Measurements from ENCODE around the gene NPLOC4.

NPLOC4 gene

DNA sequence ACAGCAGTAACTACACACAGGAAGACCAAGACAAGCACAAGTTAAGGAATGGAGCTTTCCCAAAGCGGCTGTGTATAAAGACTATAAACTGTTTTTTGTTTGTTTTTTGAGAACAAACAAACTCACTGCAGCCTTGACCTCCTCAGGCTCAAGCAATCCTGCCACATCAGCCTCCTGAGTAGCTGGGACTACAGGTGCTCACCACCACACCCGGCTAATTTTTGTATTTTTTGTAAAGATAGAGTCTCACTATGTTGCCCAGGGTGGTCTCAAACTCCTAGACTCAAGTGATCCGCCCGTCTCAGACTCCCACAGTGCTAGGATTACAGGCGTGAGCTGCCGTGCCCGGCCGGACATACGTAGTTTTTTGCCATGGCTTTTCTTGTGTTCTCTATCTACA is 23.5 kb upstream of the NPLOC4 start:
- DNase-seq: no peak

DNA sequence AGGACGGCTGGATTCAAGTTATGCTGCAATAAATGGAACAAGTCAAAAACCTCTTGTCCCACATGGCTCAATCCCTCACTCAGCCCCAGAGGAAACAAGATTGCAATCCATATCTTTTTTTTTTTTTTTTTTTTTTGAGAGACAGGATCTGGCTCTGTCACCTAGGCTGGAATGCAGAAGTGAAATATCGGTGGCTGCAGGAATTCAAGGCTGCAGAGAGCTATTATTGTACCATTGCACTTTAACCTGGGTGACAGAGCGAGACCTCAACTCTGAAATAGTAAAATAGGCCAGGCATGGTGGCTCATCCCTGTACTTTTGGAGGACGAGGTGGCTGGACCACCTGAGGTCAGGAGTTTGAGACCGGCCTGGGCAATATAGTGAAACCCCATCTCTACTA is 22.1 kb upstream of the NPLOC4 start:
- DNase-seq: no peak

DNA sequence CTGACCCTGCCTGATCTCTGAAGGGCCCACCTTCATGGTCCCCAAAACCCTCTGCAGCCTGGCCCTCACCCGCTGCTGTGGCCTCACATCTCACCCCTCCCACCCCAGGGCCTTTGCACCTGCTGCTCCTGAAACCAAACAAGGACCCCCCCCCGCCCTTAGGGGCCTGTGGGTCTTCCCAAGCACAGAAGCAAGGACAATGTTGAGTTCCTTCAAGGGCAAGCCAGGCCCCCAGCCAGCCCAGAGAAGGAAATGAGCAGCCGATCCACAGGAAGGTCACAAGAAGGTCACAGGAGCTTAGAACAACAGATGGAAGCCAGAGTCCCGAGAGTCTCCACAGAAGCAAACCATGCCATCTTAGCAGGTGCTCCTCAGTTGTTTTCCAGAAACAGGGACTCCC is 19.9 kb upstream of the NPLOC4 start:
- DNase-seq: peak; percentile 28

DNA sequence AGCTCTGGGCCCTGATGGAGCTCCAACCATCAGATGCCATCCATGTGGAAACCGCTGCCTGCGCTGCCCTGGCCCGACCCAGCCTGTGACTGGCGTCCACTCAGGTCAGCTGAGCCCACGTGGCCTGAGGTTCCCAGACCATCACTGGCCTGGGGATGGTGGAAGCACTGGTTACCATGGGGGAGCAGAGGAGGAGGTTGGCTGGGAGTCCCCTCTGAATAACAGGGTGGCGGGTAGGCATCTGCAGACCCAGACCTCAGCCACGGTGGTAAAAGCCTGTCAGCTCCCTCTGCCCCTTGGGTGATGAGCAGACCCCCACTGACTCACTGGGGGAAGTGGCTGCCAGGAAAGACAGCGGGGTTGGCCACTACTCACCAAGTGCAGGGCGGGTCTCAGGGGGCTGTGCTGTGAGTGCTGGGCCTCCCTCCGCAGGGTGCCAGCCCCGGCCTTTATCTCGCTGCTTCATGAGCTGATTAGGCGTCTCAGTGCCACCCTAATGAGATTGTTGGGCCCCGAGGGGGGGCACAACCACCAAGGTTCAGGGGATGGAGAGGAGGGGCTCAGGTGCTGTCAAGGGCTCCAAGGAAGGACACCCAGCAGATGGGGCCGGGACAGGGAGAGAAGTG is 19.3 kb upstream of the NPLOC4 start, which contains the start of gene PDE6G:
PDE6G (minus strand) TSS at position 425 of the 626 bp plus-strand sequence. CDS start 3,237 bp downstream, outside the sequence.
- no peak for DNase-seq

DNA sequence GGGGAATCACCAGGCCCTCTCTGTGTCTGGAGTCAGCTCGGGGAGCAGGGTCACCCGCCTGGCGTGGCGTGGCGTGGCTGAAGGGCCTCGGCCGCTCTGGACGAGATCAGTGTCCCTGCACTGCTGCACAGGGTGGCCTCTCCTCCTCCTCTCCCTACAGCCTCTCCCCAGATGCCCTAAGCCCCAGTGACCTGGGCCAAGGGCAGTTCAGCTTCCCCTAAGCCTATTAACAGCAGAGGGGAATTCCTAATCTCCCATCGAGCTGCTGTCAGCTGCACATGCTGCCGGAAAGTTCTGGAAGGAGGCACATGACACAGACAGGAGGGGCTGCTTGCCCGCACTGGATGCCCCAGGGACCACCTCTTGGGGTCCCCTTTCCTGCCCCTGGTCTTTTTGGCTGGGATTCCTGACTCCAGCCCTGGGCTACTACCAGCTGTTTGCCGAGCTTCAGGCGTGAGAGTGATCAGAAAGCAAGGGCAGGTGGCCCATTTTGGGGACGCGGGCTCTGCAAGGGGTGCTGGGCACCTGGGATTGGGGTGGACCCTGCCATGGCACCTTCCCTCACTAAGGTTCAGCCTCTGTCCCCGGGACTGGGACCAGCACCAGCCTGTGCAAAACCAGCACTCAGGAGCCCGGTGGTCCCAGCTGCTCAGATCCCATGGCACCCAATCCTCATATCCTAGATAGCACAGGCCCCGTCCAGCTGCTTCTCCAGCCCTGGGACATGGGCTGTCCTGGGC is 18.6 kb upstream of the NPLOC4 start:
- no peak for DNase-seq

DNA sequence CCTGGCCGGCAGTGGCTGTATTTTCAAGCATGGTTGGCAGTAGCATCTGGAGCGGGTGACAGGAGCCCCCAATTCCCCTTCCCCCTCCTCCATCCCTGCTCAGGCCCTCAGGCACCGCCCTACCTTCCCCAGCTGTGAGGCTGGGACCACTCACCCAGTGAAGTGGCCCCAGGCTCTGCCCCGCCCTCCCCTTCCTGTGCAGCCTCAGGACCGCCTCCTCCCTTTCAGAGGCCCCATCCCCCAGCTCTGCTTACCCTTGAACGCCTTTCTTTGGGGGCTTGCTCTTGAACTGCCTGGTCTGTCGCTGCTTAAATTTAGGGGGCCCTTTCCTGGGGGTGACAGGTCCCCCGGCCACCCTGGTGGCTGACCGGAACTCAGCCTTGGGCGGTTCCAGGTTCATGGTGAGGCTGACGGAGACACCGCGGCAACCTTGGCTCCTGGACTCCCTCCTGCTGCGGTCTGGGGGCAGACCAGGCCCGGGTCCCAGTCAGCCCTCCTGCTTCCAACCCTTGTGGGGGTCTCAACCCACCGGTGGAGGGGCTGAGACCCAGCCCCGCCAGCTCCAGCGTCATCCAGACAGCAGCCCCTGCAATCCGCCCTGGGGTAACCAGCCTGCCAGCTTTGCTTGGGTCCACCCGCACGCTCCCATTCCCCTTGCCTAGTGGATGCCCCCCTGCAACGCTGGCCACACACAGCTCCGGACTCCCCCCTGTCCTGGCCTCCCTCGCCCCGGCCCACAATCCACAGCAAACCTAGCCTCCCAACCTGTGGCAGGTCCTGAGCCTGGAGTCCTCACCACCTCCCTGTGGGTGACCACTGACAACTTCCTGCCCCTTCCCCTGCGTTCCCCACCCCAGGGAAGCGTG is 16.2 kb upstream of the NPLOC4 start:
- DNase-seq: no peak

DNA sequence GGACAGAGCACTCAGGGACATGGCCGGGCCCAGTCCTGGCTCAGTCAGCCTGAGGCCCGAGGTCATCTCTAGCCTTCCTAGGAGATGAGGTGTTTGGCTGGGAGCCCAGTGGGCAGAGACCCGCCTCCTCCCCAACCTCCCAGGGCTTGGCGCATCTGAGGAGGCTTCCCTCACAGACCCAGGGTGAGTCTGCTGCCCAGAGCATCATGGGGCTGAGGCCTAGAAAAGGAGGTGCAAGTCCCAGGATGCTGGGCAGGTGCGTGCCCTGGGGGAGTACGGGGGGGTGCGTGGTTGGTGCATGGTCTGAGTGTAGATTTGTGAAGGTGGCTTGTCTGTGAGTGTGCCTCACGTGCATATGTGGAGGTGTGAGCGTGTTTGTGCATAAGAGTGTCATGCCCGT is 14.8 kb upstream of the NPLOC4 start:
- DNase-seq: no peak

DNA sequence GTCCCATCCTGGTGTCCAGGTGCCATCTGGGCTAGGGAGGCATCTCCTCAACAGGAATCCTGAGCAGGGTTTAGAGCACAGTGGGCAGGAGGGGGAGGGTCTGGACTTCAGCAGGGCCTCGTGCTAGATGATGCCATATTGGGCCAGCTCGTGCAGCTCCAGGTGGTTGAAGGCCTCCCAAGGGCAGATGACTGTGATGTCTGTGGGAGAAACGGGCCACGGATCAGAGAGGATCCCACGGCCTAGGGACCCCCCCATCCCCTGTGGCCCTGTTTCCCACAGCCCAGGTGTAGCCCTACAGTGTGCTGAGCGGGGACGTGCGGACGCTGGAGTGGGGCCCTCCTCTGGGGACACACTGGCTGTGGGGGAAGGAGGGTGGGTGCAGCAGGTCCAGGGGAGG is 14.0 kb upstream of the NPLOC4 start:
- DNase-seq: no peak

DNA sequence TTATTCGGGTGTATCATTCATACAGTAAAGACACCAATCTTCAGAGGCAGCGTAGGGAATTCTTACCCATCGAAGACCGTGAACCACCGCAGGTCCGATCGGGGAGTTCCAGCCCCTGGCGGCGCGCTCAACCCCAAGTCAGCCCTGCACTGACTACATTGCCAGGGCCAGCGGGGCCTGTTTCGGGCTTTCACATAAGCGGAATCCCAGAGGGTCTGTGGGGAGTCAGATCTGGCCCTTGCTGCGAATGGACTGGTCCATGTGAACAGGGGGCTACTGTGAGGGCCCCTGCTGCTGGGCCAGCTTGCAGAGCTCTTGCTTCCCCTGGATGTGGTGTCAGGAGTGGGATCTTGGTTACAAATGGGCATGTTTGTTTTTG is 11.8 kb upstream of the NPLOC4 start:
- no peak for DNase-seq

DNA sequence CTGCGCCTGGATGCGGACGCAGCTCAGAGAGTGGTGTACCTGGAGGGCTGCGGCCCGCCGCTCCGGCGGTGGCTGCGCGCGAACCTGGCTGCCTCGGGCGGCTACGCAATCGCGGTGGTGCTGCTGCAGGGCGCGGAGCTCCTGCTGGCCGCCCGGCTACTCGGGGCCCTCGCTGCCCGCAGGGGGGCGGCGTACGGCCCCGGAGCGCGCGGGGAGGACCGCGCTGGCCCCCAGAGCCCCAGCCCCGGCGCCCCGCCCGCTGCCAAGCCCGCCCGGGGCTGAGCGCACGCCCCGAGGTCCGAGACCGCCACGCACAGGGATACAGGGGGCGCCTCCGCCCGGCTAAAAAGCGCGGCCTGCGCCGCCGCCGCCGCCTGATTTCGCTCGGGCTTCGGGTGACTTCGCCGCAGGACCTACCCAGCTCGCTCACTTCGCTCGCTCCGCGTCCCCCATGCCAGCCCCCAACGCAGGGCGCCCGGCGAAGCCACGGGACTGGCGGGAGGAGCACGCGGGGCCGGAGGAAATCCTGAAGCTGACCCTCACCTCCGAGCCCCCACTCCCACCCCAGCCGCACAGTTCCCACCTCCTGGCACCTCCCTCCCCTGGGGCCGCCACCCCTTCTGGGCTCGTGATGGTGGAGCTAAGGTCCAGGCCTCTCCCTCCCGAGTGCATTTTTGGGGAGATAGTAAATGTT is 11.2 kb upstream of the NPLOC4 start:
- no peak for DNase-seq

DNA sequence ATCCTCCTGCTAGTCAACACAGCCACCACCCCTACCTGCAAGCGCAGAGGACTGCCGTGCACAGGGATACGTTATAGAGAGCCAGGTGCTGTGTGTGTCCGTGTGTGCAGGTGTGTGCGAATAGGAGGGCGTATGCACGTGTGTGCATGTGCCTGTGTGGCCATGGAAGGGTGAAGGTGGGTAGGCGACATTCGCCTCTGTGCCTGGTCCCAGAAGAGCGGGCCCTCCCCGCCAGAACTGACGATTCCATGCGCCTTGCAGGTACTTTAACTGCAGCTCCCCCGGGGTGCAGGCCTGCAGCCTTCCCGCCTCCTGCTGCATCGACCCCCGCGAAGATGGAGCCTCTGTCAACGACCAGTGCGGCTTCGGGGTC is 10.7 kb upstream of the NPLOC4 start:
- DNase-seq: no peak

DNA sequence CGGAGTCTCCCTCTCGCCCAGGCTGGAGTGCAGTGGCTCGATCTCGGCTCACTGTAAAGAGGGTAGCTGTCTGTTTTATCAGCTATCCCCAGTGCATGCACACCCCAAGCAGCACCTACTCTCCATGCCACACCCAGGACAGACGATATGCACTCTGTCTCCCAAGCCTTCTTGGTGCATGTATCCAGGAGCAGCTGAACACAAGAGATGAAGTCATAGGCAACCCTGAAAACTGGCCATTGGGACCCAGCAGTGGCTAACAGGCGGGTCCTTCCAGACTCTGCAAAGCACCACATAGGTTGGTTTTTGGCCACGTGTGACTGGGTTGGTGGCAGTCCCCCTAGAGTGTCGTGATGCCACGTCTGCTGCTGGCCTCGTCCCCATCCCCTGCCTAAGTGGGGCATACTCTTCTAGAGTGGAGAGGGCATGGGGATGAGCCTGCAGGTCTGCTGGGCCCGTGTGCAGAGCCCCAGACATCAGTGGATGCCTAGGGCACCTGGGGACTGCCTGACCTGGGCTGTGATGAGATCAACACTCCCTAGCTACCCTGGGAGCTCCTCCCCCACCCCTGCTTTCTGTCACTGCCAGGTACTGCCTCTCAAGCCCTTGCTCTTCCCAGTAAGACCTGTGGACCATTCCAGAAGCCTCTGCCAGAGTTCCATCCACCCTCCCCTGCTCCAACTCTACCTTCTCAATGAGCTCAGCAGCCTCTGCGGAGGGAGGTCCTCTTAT is 10.1 kb upstream of the NPLOC4 start:
- DNase-seq: no peak

DNA sequence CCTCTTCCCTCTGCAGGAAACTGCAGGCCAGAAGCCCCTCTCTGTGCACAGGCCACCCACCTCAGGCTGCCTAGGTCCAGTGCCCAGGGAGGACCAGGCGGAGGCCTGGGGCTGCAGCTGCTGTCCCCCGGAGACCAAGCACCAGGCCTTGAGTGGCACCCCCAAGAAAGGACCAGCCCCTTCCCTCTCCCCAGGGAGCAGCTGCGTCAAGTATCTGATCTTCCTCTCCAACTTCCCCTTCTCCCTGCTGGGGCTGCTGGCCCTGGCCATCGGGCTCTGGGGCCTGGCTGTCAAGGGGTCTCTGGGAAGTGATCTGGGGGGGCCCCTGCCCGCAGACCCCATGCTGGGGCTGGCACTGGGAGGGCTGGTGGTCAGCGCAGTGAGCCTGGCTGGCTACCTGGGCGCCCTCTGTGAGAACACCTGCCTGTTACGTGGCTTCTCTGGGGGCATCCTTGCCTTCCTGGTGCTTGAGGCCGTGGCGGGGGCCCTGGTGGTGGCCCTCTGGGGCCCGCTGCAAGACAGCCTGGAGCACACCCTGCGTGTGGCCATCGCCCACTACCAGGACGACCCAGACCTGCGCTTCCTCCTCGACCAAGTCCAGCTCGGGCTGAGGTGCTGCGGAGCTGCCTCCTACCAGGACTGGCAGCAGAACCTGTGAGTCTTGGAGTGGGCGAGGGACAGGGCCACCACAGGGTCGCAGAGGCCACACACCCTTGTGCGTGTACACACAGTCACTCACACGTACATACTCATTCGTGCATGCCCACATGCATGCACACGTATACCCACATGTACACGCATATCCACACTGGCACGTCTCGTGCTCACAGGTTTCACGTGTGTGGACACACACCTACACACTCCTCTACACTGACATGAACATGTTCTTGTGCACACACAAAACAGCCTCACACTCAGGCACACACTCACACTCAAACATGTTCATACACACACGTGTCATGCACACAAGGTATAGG is 8.4 kb upstream of the NPLOC4 start:
- DNase-seq: no peak

DNA sequence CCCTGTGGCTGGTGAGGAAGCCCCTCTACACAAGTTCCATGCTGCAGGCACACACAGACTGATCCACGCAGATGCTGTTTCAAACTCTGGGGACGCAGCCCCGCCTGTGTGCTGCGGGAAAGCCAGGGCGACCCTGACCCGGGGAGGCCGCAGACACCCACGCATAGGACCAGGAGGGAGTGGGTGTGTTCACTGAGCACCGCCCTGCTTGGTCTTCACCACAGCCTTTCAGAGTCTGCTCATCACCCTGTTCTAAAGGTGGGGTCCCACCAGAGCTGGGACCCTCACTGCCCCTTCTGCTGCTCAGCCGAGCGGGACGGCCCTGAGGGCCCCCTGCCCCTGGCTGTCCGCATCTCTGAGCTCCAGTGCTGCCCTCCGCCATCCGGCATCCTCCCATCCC is 7.6 kb upstream of the NPLOC4 start:
- no peak for DNase-seq

DNA sequence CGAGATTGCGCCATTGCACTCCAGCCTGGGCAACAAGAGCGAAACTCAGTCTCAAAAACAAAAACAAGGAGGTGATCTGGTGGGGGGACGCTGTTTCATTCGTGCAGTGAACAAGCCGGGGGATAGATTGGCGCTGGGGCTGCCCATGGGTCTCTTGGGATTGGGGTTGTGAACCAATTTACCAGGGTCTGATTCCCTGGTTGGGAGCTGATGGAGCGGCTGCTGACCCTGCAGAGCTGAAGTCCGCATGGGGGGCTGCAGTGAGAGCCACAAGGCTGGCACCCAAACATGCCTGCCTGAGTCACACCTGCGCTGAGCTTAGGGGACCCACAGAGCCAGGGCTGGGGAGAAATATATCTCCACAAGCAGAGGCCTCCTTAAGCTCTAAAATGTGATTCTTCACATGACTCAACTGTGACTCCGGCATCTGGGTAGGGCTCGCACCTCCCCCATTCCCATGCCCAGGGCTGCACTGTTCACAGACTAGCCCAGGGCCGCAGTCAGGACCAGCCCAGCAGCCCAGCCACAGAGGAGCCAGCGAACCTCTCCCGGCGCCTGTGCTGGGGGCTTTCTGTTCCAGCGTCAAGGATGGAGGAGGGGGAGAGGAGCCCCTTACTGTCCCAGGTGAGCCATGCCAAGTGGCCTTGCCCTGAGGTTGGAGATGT is 5.0 kb upstream of the NPLOC4 start:
- no peak for DNase-seq

DNA sequence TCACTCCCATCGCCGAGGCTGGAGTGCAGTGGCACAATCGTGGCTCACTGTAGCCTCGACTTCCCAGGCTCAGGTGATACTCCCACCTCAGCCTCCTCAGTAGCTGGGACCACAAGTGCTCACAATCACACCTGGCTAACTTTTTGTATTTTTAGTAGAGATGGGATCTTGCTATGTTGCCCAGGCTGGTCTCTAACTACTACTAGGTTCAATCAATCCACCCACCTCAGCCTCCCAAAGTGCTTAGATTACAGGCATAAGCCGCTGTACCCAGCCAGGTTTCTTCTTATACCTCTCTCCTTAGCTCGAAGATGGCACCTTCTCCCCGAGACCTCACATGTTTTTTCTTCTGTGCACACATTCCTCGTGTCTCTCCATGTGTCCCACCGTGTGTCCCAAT is 3.1 kb upstream of the NPLOC4 start:
- DNase-seq: no peak

DNA sequence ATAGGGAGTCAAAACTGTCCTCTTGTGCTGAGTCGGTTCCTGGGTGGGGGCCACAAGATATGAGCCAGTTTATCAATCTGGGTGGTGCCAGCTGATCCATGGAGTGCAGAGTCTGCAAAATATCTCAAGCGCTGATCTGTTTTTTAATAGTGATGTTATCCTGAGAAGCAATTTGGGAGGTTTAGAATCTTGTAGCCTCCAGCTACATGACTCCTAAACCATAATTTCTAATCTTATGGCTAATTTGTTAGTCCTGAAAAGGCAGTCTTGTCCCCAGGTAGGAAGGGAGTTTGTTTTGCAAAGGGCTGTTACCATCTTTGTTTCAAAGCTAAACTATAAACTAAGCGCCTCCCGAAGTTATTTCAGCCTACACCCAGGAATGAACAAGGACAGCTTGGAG is 1.8 kb upstream of the NPLOC4 start:
- DNase-seq: no peak

DNA sequence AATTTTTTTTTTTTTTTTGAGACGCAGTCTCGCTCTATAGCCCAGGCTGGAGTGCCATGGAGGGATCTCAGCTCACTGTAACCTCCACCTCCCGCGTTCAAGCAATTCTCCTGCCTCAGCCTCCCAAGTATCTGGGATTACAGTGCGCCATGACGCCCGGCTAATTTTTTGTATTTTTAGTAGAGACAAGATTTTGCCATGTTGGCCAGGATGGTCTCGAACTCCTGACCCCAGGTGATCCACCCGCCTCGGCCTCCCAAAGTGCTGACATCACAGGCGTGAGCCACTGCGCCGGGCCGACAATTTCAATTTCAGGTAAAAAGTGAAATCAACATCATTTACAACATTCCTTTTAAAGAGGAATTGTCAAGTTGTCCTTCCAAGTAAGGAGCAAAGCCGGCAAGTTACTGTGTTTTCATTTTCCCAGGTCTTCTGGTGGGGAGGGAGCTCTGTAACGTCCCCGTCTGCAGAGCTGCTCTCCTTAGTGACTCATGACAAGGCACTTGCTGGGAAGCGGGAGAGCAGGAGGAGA is 873 bp downstream of the NPLOC4 start:
- DNase-seq: no peak

DNA sequence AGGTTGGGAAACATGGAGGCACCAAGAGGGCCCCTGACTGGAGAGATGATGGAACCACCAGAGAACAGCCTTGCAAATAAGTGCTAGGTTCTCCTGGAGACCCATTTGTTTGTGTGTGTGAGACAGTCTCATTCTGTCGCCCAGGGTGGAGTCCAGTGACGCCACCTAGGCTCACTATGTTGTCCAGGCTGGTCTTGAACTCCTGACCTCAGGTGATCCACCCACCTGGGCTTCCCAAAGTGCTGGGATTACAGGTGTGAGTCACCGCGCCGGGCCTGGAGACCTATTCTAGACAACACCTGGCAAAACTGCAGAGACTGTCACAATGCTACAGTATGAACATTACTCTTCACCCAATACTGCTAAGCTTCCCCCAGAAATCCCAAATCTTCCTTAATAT is 1.5 kb downstream of the NPLOC4 start:
- DNase-seq: no peak

DNA sequence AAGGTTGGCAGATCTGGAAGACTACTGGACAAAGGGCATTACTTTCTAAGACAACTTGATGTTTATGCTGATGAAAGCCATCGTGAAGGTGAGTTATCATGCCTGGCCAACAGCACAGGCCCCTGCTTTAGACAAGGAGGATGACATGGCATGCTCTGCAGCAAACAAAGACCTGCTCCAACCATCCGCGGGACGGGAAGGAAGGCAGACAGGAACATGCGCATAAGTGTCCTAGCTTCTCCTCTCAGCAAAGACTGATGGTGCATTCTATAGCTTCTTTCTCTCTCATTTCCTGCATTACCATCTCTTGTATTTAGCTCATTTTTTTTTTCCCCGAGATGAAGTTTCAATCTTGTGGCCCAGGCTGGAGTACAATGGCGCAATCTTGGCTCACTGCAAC is 5.4 kb downstream of the NPLOC4 start:
- no peak for DNase-seq

DNA sequence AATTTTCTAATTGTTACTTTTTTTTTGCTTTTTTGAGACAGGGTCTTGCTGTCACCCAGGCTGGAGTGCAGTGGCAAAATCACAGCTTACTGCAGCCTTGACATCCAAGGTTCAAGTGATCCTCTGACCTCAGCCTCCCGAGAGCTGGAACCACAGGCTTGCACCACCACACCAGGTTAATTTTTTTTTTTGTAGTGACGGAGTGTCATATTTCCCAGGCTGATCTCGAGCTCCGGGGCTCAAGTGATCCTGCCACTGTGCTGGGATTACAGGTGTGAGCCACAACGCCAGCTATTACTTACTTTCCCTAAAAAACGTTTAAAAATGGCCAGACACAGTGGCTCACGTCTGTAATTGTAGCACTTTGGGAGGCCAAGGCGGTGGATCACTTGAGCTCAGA is 6.6 kb downstream of the NPLOC4 start:
- DNase-seq: no peak
